Measurements from ENCODE around the gene LRRC49.
A peak's percentile ranks its signal among the peaks of the same experiment; 100 is the strongest.
"Not testable (repeated sequence)": the region's sequence is repeated elsewhere in the genome, so short reads cannot be mapped to it uniquely, and the experiment has no call there.

LRRC49 gene

DNA sequence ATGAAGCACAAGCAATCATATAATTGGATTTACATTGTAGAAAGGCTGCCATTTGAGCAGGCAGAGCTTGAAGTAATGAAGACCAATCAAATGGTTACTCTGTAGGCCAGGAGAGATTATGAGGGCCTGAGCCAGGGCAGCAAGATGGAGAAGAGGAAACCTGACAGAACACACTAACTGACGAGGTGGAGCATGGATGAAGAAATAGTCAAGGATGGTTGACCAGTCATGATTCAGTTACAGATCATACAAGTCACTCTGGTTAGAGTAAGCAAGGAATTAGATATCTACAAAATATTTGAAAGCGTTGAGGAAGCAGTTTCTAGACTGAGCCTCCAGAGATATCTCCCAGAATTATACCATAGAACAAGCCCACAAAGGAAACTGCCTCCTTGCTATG, 120.8 kb downstream of the LRRC49 start:
- TF ChIP-seq, protein P1, sequence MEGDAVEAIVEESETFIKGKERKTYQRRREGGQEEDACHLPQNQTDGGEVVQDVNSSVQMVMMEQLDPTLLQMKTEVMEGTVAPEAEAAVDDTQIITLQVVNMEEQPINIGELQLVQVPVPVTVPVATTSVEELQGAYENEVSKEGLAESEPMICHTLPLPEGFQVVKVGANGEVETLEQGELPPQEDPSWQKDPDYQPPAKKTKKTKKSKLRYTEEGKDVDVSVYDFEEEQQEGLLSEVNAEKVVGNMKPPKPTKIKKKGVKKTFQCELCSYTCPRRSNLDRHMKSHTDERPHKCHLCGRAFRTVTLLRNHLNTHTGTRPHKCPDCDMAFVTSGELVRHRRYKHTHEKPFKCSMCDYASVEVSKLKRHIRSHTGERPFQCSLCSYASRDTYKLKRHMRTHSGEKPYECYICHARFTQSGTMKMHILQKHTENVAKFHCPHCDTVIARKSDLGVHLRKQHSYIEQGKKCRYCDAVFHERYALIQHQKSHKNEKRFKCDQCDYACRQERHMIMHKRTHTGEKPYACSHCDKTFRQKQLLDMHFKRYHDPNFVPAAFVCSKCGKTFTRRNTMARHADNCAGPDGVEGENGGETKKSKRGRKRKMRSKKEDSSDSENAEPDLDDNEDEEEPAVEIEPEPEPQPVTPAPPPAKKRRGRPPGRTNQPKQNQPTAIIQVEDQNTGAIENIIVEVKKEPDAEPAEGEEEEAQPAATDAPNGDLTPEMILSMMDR (IDR thresholded peaks at IDR 0.05; ENCODE audit: poor library complexity, severe bottlenecking), result no peak
- Histone ChIP-seq H3K36me3 (ENCODE audit: low read depth) (no peaks in the 10 kb centered on the region; the same call in 1 of the 2 replicates), H3K4me3 (ENCODE audit: severe bottlenecking) (no peak overlapping the region), H3K27ac (ENCODE audit: poor library complexity, severe bottlenecking) (no peak overlapping the region), H3K4me1 (ENCODE audit: insufficient read depth, poor library complexity, severe bottlenecking) (peaks cover 20% of the 10 kb centered on the region), H3K27me3 (ENCODE audit: insufficient read depth, poor library complexity, severe bottlenecking) (no peaks in the 10 kb centered on the region), H3K9me3 (ENCODE audit: severe bottlenecking) (no peaks in the 10 kb centered on the region)
- DNase-seq (ENCODE audit: low spot score), result no peak
- ATAC-seq (ENCODE audit: low read depth), result no peak

DNA sequence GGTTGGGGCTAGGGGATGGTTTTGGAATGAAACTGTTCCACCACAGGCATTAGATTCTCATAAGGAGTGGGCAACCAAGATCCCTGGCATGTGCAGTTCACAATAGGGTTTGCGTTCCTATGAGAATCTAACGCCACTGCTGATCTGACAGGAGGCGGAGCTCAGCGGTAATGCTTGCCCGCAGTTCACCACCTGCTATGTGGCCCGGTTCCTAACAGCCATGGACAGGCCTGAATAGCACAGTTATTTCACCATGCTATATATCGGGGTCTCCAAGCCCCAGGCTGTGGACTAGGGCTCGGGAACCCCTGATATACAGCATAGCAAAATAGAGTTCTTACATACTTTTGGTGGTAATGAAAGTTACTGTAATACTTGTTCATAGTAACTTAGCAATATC, 122.7 kb downstream of the LRRC49 start:
- H3K9me3 ChIP-seq (ENCODE audit: severe bottlenecking), result peaks cover 3% of the 10 kb centered on the region
- no peak overlapping the region for H3K4me3 ChIP-seq (ENCODE audit: severe bottlenecking)
- H3K27ac ChIP-seq (ENCODE audit: poor library complexity, severe bottlenecking), result no peak overlapping the region
- no peaks in the 10 kb centered on the region; the same call in 1 of the 2 replicates for H3K36me3 ChIP-seq (ENCODE audit: low read depth)
- no peaks in the 10 kb centered on the region for H3K27me3 ChIP-seq (ENCODE audit: insufficient read depth, poor library complexity, severe bottlenecking)
- no peak for DNase-seq (ENCODE audit: low spot score)
- no peak for ATAC-seq (ENCODE audit: low read depth)
- H3K4me1 ChIP-seq (ENCODE audit: insufficient read depth, poor library complexity, severe bottlenecking), result peaks cover 12% of the 10 kb centered on the region
- TF ChIP-seq, protein P1 (IDR thresholded peaks at IDR 0.05; ENCODE audit: poor library complexity, severe bottlenecking), result no peak

DNA sequence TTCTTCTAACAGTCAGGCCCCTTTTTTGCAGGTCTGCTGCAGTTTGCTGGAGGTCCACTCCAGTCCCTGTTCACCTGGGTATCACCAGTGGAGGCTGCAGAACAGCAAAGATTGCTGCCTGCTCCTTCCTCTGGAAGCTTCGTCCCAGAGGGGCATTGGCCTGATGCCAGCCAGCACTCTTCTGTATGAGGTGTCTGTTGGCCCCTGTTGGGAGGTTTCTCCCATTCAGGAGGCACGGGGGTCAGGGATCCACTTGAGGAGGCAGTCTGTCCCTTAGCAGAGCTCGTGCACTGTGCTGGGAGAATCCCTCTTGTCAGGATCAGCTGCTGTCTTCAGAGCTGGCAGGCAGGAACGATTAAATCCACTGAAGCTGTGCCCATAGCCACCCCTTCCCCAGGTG, 138.6 kb downstream of the LRRC49 start:
- DNase-seq (ENCODE audit: low spot score); H3K36me3 ChIP-seq (ENCODE audit: low read depth); H3K4me1 ChIP-seq (ENCODE audit: insufficient read depth, poor library complexity, severe bottlenecking); H3K9me3 ChIP-seq (ENCODE audit: severe bottlenecking); H3K27ac ChIP-seq (ENCODE audit: poor library complexity, severe bottlenecking); H3K27me3 ChIP-seq (ENCODE audit: insufficient read depth, poor library complexity, severe bottlenecking); H3K4me3 ChIP-seq (ENCODE audit: severe bottlenecking); ATAC-seq (ENCODE audit: low read depth): not testable (repeated sequence)

DNA sequence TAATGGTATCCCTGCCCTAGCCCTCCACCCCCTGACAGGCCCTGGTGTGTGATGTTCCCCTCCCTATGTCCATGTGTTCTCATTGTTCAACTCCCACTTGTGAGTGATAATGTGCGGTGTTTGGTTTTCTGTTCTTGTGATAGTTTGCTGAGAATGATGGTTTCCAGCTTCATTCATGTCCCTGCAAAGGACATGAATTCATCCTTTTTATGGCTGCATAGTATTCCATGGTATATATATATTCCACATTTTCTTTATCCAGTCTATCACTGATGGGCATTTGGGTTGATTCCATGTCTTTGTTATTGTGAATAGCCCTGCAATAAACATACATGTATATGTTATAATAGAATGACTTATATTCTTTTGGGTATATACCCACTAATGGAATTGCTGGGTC, 142.9 kb downstream of the LRRC49 start:
- not testable (repeated sequence) for DNase-seq (ENCODE audit: low spot score); H3K27me3 ChIP-seq (ENCODE audit: insufficient read depth, poor library complexity, severe bottlenecking); H3K36me3 ChIP-seq (ENCODE audit: low read depth); H3K4me3 ChIP-seq (ENCODE audit: severe bottlenecking); H3K9me3 ChIP-seq (ENCODE audit: severe bottlenecking); H3K4me1 ChIP-seq (ENCODE audit: insufficient read depth, poor library complexity, severe bottlenecking); H3K27ac ChIP-seq (ENCODE audit: poor library complexity, severe bottlenecking); ATAC-seq (ENCODE audit: low read depth)

DNA sequence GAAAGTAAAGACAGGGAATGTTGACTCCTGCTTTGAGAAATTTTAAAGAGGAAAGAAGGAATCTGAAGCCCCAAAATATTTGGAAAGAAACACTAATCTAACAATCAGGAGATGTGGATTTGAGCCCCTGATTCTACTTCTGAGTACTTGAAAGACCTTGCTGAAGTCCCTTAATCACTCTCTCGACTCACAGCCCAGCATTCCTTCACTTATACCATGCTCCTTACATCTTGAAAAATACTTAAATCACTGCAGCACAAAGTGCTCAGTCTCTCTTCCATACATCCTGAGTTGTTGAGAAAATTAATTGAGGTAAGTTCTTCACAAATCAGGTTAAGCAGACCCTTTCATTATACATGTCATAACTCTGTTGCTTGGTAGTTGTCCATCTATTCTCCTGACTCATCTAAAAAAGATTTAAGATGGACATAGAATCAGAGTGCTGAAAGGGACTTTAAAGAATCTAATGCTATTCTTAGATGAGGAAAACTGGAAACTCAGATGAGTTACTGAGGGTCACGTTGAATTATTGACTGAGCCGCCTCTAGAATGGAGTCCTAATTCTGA, 149.8 kb downstream of the LRRC49 start:
- ATAC-seq (ENCODE audit: low read depth), result no peak
- TF ChIP-seq, protein P1 (IDR thresholded peaks at IDR 0.05; ENCODE audit: poor library complexity, severe bottlenecking), result no peak
- H3K4me1 ChIP-seq (ENCODE audit: insufficient read depth, poor library complexity, severe bottlenecking), result peaks cover 32% of the 10 kb centered on the region
- H3K27me3 ChIP-seq (ENCODE audit: insufficient read depth, poor library complexity, severe bottlenecking), result no peaks in the 10 kb centered on the region
- no peaks in the 10 kb centered on the region; the same call in 1 of the 2 replicates for H3K36me3 ChIP-seq (ENCODE audit: low read depth)
- H3K27ac ChIP-seq (ENCODE audit: poor library complexity, severe bottlenecking), result peak overlapping the region; percentile 99
- no peaks in the 10 kb centered on the region for H3K9me3 ChIP-seq (ENCODE audit: severe bottlenecking)
- no peak overlapping the region for H3K4me3 ChIP-seq (ENCODE audit: severe bottlenecking)
- no peak for DNase-seq (ENCODE audit: low spot score)

DNA sequence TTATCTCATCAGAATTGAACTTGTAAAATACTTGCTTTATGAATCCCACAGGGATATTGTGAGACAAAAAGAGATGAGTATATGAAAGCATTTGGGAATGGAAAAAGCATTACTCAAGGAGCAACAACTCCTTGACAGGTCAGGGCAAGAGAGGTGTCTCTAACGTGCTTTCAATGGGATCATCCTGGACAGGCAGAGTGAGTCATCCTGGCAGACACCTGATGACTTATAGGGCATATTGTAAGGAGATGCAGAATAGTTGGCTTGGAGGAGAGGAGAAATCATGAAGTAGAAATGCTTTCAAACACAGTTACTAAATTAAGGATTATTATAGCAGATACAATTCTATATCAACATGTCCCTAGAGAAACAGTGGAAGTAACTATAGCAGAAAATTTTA, 150.7 kb downstream of the LRRC49 start:
- Histone ChIP-seq H3K27ac (ENCODE audit: poor library complexity, severe bottlenecking) (peak overlapping the region; percentile 99), H3K9me3 (ENCODE audit: severe bottlenecking) (no peaks in the 10 kb centered on the region), H3K4me1 (ENCODE audit: insufficient read depth, poor library complexity, severe bottlenecking) (peaks cover 33% of the 10 kb centered on the region), H3K36me3 (ENCODE audit: low read depth) (no peaks in the 10 kb centered on the region), H3K4me3 (ENCODE audit: severe bottlenecking) (no peak overlapping the region), H3K27me3 (ENCODE audit: insufficient read depth, poor library complexity, severe bottlenecking) (no peaks in the 10 kb centered on the region)
- TF ChIP-seq, protein P1 (IDR thresholded peaks at IDR 0.05; ENCODE audit: poor library complexity, severe bottlenecking), result no peak
- DNase-seq (ENCODE audit: low spot score), result peak; percentile 97
- peak; percentile 94 for ATAC-seq (ENCODE audit: low read depth)

Measured in RWPE2 (cell line).